Effector CD4-positive, alpha-beta T cell (primary cell): ENCODE results near the gene MRFAP1L1.
"Not testable (repeated sequence)": the region's sequence is repeated elsewhere in the genome, so short reads cannot be mapped to it uniquely, and the experiment has no call there.

Source experiments
- DNase-seq: peaks from one replicate; pipeline ENCODE4 v3.0.0-alpha.2; 2020
- total RNA-seq: gene quantifications from one replicate; lab custom pipeline; 2026; lab: John Stamatoyannopoulos, UW

Gene MRFAP1L1
- total RNA-seq, result 62.9 reads per million, percentile 73 among the genes with 10 or more reads in this experiment

GRCh38 chr4:6709230-6710114, at the start of gene MRFAP1L1:
TSS of gene MRFAP1L1 (minus strand) at chr4:6709865. CDS start at chr4:6709629, 236 bp downstream.
- DNase-seq, result peak; percentile 98

DNA sequence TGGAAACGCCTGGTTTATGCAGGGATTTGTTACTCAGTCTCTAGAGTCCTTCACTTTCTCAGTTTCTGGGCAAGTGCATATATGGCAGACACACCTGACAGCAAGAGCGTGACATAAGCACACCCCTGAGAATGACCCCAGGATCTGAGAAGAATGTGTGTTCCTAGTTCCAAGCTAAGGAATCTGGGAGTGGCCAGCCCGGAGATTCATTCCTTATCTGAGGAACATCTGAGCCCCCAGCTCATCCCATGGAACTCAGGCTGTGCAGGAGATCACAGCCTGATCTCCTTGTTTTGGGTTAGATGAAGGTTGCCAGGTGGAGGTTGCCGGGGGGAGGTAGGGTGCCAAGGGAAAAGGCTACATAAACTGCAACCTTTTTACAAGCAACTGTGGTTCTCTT, 49.1 kb upstream of the MRFAP1L1 start:
- DNase-seq, result no peak

GRCh38 chr4:6756345-6756744, 46.7 kb upstream of the MRFAP1L1 start:
- DNase-seq, result not testable (repeated sequence)

DNA sequence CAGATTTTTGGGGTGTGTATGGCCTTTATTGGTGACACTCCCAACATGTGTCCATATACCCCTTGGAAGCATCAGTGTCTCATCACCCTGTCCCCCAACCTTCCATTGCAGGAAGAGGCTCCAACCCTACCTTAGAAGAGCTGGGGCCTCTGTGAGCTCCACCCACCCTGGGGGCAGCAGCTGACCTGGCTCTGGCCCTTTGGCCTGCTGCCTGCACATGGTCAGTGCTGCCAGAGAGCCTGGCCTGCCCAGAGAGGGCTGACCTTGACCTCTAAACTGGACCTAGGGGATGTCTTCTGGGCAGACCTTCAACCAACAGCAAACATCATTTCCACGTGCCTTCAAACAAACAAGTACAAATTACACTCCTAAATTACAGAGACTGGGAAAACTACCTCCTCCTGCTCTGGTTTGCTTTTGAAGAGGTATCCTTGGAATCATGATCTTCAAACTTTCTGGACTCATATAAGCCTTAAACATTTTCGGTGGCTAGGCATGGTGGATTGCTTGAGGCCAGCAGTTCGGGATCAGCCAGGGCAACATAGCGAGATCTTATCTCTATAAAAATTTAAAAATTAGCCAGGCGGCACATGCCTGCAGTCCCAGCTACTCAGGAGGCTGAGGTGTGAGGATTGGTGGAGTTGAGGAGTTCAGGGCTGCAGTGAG, 45.6 kb upstream of the MRFAP1L1 start:
- no peak for DNase-seq

DNA sequence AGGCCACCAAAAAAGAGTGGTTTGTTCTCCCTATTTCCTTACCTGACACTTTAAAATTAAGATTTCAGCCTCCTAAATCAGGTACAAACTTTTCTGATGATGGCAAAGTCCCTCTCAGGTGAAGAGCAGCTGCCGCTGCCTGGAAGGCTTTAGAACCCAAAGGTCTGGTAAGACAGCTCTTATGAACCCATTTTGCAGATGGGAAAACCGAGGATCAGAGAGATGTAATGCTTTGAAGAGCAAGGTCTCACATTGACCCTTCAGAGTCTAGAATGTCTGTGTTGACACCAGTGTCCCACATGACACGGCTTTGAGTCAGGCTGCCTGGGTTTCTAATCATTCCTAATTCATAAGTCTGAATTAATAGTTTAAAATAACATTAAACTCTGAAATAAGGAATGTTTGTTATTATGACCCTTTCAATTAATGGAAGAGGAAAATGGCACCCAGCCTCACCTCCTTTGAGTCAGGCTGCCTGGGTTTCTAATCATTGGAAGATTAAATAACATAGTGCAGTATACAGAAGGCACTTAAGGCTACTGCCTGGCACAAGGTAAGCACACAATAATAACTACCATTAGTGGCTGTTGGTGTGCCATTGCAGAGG, 44.9 kb upstream of the MRFAP1L1 start:
- DNase-seq, result no peak

- DNase-seq, result no peak
These were observed 44.2 kb upstream of the MRFAP1L1 start for GRCh38 chr4:6753891-6754290.

GRCh38 chr4:6753103-6753560, 43.5 kb upstream of the MRFAP1L1 start:
- no peak for DNase-seq

- no peak for DNase-seq
These were observed 42.8 kb upstream of the MRFAP1L1 start for GRCh38 chr4:6752486-6752829.

GRCh38 chr4:6751611-6752485, 42.2 kb upstream of the MRFAP1L1 start:
- no peak for DNase-seq

- no peak for DNase-seq
These were observed 40.9 kb upstream of the MRFAP1L1 start for GRCh38 chr4:6750286-6751221.

DNA sequence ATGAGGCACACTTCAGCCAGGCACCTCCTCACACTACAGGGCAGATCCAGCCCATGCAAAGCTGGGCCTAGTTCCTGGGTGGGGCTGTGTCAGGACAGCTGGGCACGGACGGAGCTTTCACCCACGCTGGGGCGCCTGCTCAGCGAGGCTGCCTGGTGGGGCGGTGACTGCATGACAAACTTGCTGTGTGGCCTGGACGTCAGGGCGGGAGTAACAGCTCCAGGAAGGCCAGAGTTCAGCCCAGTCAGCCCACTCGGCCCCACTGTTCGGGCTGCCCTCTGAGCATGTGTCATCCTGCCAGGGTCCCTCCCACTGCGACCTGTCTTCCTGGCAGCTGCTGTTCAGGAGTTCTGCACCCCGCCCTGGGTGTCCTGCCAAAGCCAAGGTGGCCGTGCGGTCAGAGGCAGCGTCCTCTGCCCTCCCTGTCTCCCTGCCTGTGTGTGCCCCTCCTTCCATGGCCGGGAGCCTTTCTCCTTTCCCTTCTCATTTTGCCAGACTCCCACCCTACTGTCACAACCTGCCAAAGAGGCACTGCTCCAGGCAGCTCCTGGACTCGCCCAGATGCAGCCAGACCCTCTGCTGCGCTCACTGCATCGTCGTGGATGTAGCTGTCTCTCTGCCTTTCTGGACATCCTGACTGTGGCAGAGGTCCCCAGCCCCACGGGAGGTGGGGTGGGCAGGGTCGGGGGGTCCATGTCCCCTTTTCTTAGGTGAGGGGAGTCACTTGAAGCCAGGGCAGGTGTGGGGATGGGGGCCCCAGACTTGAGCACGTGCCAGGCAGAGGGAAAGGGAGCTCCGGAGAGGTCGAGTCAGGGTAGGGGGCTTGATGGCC, 39.9 kb upstream of the MRFAP1L1 start:
- DNase-seq, result no peak

DNA sequence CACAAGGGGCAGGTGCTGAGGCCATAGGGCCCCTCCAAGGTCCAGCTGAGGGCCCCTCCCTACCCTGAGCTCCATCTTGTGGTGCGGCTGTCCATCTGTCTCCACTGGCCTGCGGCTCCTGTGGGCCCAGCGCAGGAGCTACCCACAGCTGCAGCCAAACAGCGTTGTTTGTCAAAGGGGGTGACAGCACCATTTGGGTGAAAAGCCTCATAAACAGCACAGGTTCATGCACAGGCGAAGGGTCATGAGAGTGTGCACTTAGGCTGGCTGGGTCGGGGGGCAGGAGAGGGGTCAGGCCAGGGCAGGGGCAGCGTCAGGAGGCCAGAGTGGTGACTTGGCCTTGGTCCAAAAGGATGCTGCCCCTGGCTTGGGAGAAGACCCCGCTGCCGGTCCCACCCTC, 38.6 kb upstream of the MRFAP1L1 start:
- DNase-seq, result no peak

- no peak for DNase-seq
These were observed 37.8 kb upstream of the MRFAP1L1 start for GRCh38 chr4:6747294-6748051.

DNA sequence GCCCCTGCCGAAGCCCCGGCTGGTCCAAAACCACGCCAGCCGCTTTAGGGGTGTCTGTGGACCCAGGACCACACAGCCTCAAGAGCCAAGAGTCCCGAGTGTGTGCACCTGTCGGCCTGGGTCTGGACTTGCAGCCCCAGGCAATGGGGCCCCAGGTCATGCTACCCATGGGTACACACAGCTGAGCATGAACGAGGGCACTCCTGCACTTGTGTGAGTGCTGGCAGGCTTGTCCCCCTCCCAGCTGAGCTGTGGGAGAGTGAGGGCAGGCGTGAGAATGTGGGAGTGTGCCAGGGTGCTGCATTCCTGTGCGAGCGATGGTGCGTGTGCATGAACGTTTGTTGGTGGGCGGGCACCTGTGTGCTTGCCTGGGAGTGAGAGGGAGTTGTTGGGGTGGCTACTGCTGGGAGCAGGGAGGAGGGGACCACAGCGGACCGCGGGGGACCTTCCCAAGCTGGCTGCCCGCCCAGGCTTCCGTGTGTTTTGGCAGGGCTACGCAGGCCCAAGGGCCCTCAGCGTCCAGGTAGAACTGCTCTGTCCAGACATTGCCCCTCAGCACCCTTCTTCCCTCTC, 37.1 kb upstream of the MRFAP1L1 start:
- DNase-seq, result no peak

DNA sequence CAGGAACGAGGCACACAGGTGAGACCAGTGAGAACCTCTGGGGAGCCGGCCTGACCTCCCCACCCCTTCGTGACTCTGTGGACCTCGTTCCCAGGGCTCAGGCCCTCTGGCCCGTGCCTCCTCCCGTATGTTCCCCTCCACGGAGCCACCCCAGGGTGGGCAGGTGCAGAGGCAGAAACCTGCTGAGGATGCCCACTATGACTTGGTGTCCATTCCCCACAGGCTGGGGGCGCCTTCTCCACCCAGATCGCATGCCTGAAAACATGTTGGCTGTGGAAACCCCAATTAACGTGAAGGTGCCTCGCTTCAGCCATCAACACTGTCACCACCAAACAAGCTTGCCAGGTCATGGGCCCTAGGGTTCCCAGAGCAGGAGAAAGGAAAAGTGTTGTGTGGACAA, 33.3 kb upstream of the MRFAP1L1 start:
- DNase-seq, result no peak

GRCh38 chr4:6742507-6742906, 32.8 kb upstream of the MRFAP1L1 start:
- DNase-seq, result no peak

GRCh38 chr4:6740347-6740746, 30.7 kb upstream of the MRFAP1L1 start:
- DNase-seq, result no peak

- no peak for DNase-seq
These were observed 30.3 kb upstream of the MRFAP1L1 start for GRCh38 chr4:6739920-6740319.

GRCh38 chr4:6734165-6734786, 24.6 kb upstream of the MRFAP1L1 start:
- DNase-seq, result no peak
